ENCODE data around the gene TBC1D10A. TPM values are rescaled to one million over a fixed set of nuclear protein-coding genes. Genes with fewer than 3 reads are reported as not detected.

Gene TBC1D10A
- total RNA-seq, 4 donors from 2014 or later = 27.9 to 72.2 (median 45.7) TPM

DNA sequence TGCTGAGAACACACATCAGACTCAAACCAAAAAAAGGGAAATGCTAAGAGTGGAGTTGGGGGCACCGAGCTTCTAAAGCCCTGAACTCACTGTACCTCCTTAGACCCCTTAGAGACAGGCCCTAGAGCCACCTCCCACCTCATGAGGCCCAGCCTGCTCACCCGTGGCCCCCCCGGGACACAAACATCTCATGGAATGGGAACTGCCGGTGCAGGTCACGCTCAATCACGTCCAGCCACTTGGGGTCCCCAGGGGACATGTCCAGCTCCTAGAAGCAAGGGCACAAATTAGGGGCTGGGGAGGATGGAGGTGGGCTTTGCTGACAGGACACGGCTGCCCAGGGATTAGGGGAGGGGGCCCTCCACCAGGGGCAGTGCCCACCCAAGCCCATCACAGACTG lies 31.2 kb downstream of the TBC1D10A start:
- 75% methylated on average over 7 of the region's 7 CpGs; no CpG with 5 or more reads in 1 of the 2 donors for WGBS, 2 donors (ENCODE audit: low coverage in 1 of 2)
- H3K27ac ChIP-seq = no peak overlapping the region
- H3K4me1 ChIP-seq = peaks cover 10 to 32% (median 24%) of the 10 kb centered on the region in 4 donors
- H3K4me3 ChIP-seq = no peak overlapping the region
- no peaks in the 10 kb centered on the region for H3K9me3 ChIP-seq
- no peak for DNase-seq
- in situ Hi-C loops (cut with MboI; ENCODE audit: low pct_ligation_motif_present in 1 of 4, low pct_unique_long_range_greater_than_20kb in 1 of 4, low sequenced_read_pairs in 3 of 4) = loop anchor here in 1 of 4 donors (25.0 kb wide), 1 partner anchor 92 kb away; the partner anchor contains the start of genes RNF215 and SEC14L2
- H3K36me3 ChIP-seq = peaks cover 0 to 40% (median 23%) of the 10 kb centered on the region in 4 donors
- H3K27me3 ChIP-seq = no peaks in the 10 kb centered on the region
- TF ChIP-seq CTCF (IDR thresholded peaks at IDR 0.05) = no peak
- no peak for TF ChIP-seq POLR2AphosphoS5 (IDR thresholded peaks at IDR 0.05)
- no peak for TF ChIP-seq POLR2A (IDR thresholded peaks at IDR 0.05)
- no peak for TF ChIP-seq EP300 (IDR thresholded peaks at IDR 0.05; ENCODE audit: low read depth)
- intact Hi-C loops (cut with DNase I; ENCODE audit: low total_unique reads) = no loop called here

DNA sequence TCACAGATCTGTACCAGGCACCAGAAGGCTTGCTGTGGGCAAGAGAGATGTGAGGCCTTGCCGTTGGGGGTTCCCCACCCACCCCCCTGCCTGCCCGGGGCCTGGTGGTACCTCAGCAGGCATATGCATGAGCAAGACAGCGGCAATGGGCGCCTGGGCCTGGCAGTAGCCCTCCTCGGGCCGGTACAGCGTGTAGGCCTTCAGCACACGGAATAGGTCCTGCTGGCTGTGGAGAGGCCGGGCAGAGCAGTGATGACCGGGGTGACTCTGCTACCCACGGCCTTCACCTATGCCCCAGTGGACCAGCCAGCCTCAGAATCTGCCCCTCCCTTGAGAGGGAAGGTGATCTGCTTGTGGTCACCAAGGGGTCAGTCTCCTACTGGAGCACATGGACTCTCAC lies 31.9 kb downstream of the TBC1D10A start:
- no peak overlapping the region for H3K27ac ChIP-seq
- peaks cover 17 to 39% (median 32%) of the 10 kb centered on the region in 4 donors for H3K4me1 ChIP-seq
- H3K4me3 ChIP-seq = no peak overlapping the region
- DNase-seq = no peak
- intact Hi-C loops (cut with DNase I; ENCODE audit: low total_unique reads) = no loop called here
- TF ChIP-seq CTCF (IDR thresholded peaks at IDR 0.05) (no peak), POLR2AphosphoS5 (IDR thresholded peaks at IDR 0.05) (no peak), EP300 (IDR thresholded peaks at IDR 0.05; ENCODE audit: low read depth) (no peak)
- whole genome bisulfite sequencing, 2 donors (ENCODE audit: low coverage in 1 of 2) = 92% methylated on average over 11 of the region's 11 CpGs; no CpG with 5 or more reads in 1 of the 2 donors
- H3K9me3 ChIP-seq = no peaks in the 10 kb centered on the region
- H3K36me3 ChIP-seq = peaks cover 0 to 40% (median 23%) of the 10 kb centered on the region in 4 donors
- H3K27me3 ChIP-seq = no peaks in the 10 kb centered on the region
- in situ Hi-C loops (cut with MboI; ENCODE audit: low pct_ligation_motif_present in 1 of 4, low pct_unique_long_range_greater_than_20kb in 1 of 4, low sequenced_read_pairs in 3 of 4) = loop anchor here in 1 of 4 donors (25.0 kb wide), 1 partner anchor 92 kb away; the partner anchor contains the start of genes RNF215 and SEC14L2

DNA sequence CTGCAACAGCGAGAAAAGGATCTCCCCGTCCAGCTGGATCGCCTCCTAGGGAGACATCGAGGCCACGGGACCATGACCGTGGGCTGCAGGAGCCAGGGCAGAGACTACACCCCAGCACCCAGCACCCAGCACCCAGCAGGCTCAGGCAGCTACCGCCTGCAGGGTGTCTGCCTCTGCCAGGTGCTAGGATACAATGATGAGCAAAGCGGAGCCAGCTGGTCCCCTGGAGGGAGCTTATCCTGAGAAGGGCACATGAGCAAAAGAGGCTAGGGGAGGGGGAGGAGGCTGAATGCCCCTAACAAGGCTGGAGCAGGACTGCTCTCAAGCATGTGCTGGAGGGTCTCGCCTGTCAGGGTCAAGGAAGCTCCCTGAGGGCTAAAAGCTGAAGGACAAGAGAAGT lies 32.7 kb downstream of the TBC1D10A start:
- H3K36me3 ChIP-seq = peaks cover 0 to 40% (median 21%) of the 10 kb centered on the region in 4 donors
- in situ Hi-C loops (cut with MboI; ENCODE audit: low pct_ligation_motif_present in 1 of 4, low pct_unique_long_range_greater_than_20kb in 1 of 4, low sequenced_read_pairs in 3 of 4) = loop anchor here in 1 of 4 donors (25.0 kb wide), 1 partner anchor 93 kb away; the partner anchor contains the start of genes RNF215 and SEC14L2
- intact Hi-C loops (cut with DNase I; ENCODE audit: low total_unique reads) = no loop called here

DNA sequence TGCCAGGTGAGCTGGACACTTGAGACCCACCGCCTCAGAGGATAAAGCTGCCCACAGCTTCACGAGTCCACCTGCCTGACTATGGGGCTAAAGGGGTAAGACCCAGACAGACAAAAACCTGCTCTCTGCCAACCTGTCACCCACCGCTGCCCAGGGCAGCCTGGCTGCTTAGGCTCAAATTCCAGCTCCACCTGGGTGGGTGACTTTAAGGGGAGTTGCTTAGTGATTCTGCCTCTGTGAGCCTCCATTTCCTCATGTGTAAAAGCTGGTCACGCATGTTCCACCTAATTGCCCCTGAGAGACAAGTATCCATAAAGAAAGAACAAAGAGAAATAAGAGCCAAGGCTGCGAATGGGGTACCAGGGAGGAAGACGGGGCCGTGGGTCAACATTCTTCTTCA lies 33.7 kb downstream of the TBC1D10A start:
- no peaks in the 10 kb centered on the region for H3K9me3 ChIP-seq
- DNase-seq = no peak
- in situ Hi-C loops (cut with MboI; ENCODE audit: low pct_ligation_motif_present in 1 of 4, low pct_unique_long_range_greater_than_20kb in 1 of 4, low sequenced_read_pairs in 3 of 4) = loop anchor here in 1 of 4 donors (25.0 kb wide), 1 partner anchor 94 kb away; the partner anchor contains the start of genes RNF215 and SEC14L2
- peaks cover 0 to 40% (median 19%) of the 10 kb centered on the region in 4 donors for H3K36me3 ChIP-seq
- H3K4me1 ChIP-seq = peaks cover 24 to 37% (median 31%) of the 10 kb centered on the region in 4 donors
- no peaks in the 10 kb centered on the region for H3K27me3 ChIP-seq
- 91% methylated on average over 7 of the region's 7 CpGs; no CpG with 5 or more reads in 1 of the 2 donors for WGBS, 2 donors (ENCODE audit: low coverage in 1 of 2)
- no peak overlapping the region for H3K27ac ChIP-seq
- no peak overlapping the region for H3K4me3 ChIP-seq
- TF ChIP-seq EP300 (IDR thresholded peaks at IDR 0.05; ENCODE audit: low read depth) (no peak), POLR2A (IDR thresholded peaks at IDR 0.05) (no peak), CTCF (IDR thresholded peaks at IDR 0.05) (no peak), POLR2AphosphoS5 (IDR thresholded peaks at IDR 0.05) (no peak)
- intact Hi-C loops (cut with DNase I; ENCODE audit: low total_unique reads) = no loop called here

More for the DNA sequence above, 32.7 kb downstream of the TBC1D10A start:
- no peak for DNase-seq
- H3K9me3 ChIP-seq = no peaks in the 10 kb centered on the region
- TF ChIP-seq POLR2A (IDR thresholded peaks at IDR 0.05) = no peak
- no peak for TF ChIP-seq POLR2AphosphoS5 (IDR thresholded peaks at IDR 0.05)
- no peak for TF ChIP-seq EP300 (IDR thresholded peaks at IDR 0.05; ENCODE audit: low read depth)
- no peak for TF ChIP-seq CTCF (IDR thresholded peaks at IDR 0.05)
- peaks cover 17 to 38% (median 29%) of the 10 kb centered on the region in 4 donors for H3K4me1 ChIP-seq
- no peaks in the 10 kb centered on the region for H3K27me3 ChIP-seq
- WGBS, 2 donors (ENCODE audit: low coverage in 1 of 2) = 91% methylated on average over 9 of the region's 9 CpGs; no CpG with 5 or more reads in 1 of the 2 donors
- no peak overlapping the region for H3K4me3 ChIP-seq
- H3K27ac ChIP-seq = no peak overlapping the region
